Measurements from ENCODE around the gene CYP4F2. TPM values are rescaled to one million over a fixed set of nuclear protein-coding genes. Genes with fewer than 3 reads are reported as not detected.
"Not testable (repeated sequence)": the region's sequence is repeated elsewhere in the genome, so short reads cannot be mapped to it uniquely, and the experiment has no call there.

Gene CYP4F2
- not detected for total RNA-seq

GRCh38 chr19:15897738-15898276 is at the start of gene CYP4F2:
CYP4F2 (minus strand) TSS chr19:15898074; CDS start chr19:15897611, 463 bp downstream.
- no peak for DNase-seq

- no peak for DNase-seq
Observed at GRCh38 chr19:15945301-15945700, 47.4 kb upstream of the CYP4F2 start.

- DNase-seq, result no peak
Observed at GRCh38 chr19:15944401-15944800, 46.5 kb upstream of the CYP4F2 start.

GRCh38 chr19:15937771-15938170 is 39.9 kb upstream of the CYP4F2 start:
- DNase-seq, result no peak

GRCh38 chr19:15936950-15937349 is 39.1 kb upstream of the CYP4F2 start:
- no peak for DNase-seq

GRCh38 chr19:15936173-15936572 is 38.3 kb upstream of the CYP4F2 start:
- DNase-seq, result no peak

- DNase-seq, result no peak
Observed at GRCh38 chr19:15935167-15935702, 37.4 kb upstream of the CYP4F2 start.

GRCh38 chr19:15934332-15935078 is 36.6 kb upstream of the CYP4F2 start, which contains the start of gene CYP4F11:
CYP4F11 (minus strand) TSS chr19:15934529; CDS start chr19:15934408, 121 bp downstream.
- DNase-seq, result no peak

GRCh38 chr19:15933761-15934331 is 36.0 kb upstream of the CYP4F2 start:
- DNase-seq, result not testable (repeated sequence)

- no peak for DNase-seq
Observed at GRCh38 chr19:15928321-15928720, 30.4 kb upstream of the CYP4F2 start.

- DNase-seq, result no peak
Observed at GRCh38 chr19:15926484-15926883, 28.6 kb upstream of the CYP4F2 start.

- no peak for DNase-seq
Observed at GRCh38 chr19:15923702-15924101, 25.8 kb upstream of the CYP4F2 start.

GRCh38 chr19:15922021-15922420 is 24.1 kb upstream of the CYP4F2 start:
- DNase-seq, result no peak

- DNase-seq, result no peak
Observed at GRCh38 chr19:15919243-15919642, 21.4 kb upstream of the CYP4F2 start.

- DNase-seq, result no peak
Observed at GRCh38 chr19:15915109-15915508, 17.2 kb upstream of the CYP4F2 start.

GRCh38 chr19:15913830-15914229 is 16.0 kb upstream of the CYP4F2 start:
- no peak for DNase-seq

GRCh38 chr19:15913384-15913783 is 15.5 kb upstream of the CYP4F2 start:
- DNase-seq, result no peak

- DNase-seq, result no peak
Observed at GRCh38 chr19:15911599-15912235, 13.8 kb upstream of the CYP4F2 start.

- no peak for DNase-seq
Observed at GRCh38 chr19:15905026-15905425, 7.2 kb upstream of the CYP4F2 start.

- not testable (repeated sequence) for DNase-seq
Observed at GRCh38 chr19:15902898-15903297, 5.0 kb upstream of the CYP4F2 start.

GRCh38 chr19:15902254-15902653 is 4.4 kb upstream of the CYP4F2 start:
- no peak for DNase-seq

GRCh38 chr19:15900504-15900903 is 2.6 kb upstream of the CYP4F2 start:
- DNase-seq, result no peak

GRCh38 chr19:15900032-15900431 is 2.2 kb upstream of the CYP4F2 start:
- DNase-seq, result not testable (repeated sequence)

Data from effector CD4-positive, alpha-beta T cell (primary cell).